ENCODE results near the gene TMEM9. TPM values are rescaled to one million over a fixed set of nuclear protein-coding genes. Genes with fewer than 3 reads are reported as not detected.

Gene TMEM9
- total RNA-seq, 3 donors from 2014 or later (not counting 1 experiment from before 2014, with no cell fraction given), result 16.2 to 18.1 (median 16.9) TPM

DNA sequence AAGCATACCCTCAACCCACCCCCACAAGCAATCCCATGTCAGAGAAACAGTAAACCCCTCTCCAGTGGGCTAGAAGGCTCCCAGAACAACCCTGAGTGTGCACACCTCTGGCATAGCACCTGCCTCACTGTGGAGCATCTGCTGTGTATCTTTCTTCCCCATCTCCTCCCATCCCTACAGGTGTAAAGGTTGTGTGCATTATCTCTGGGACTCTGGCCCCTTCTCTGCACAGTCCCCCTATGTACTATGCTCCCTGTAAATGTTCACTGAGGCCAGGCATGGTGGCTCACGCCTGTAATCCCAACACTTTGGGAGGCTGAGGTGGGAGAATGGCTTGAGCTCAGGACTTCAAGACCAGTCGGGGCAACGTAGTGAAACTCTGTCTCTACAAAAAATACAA, 41.3 kb downstream of the TMEM9 start:
- no peaks in the 10 kb centered on the region for H3K9me3 ChIP-seq (ENCODE audit: control insufficient read depth, insufficient read depth, low read length)
- Mint-ChIP-seq H3K27ac (no peak overlapping the region), H3K9me3 (no peaks in the 10 kb centered on the region), H3K27me3 (ENCODE audit: low read depth in 2 of 2) (peaks cover 7 to 13% of the 10 kb centered on the region in 2 donors), H3K4me3 (peak overlapping the region; percentile 47), H3K36me3 (no peaks in the 10 kb centered on the region), H3K4me1 (peaks cover 8 to 12% of the 10 kb centered on the region in 2 donors)
- H3K4me1 ChIP-seq (ENCODE audit: control insufficient read depth, insufficient read depth, low read length), result peaks cover 9% of the 10 kb centered on the region
- H3K27me3 ChIP-seq (ENCODE audit: control insufficient read depth, insufficient read depth, low read length), result peaks cover 7% of the 10 kb centered on the region
- H3K27ac ChIP-seq (ENCODE audit: low read length), result no peak overlapping the region
- ATAC-seq (no peak), DNase-seq (no peak)
- TF ChIP-seq, protein P1, sequence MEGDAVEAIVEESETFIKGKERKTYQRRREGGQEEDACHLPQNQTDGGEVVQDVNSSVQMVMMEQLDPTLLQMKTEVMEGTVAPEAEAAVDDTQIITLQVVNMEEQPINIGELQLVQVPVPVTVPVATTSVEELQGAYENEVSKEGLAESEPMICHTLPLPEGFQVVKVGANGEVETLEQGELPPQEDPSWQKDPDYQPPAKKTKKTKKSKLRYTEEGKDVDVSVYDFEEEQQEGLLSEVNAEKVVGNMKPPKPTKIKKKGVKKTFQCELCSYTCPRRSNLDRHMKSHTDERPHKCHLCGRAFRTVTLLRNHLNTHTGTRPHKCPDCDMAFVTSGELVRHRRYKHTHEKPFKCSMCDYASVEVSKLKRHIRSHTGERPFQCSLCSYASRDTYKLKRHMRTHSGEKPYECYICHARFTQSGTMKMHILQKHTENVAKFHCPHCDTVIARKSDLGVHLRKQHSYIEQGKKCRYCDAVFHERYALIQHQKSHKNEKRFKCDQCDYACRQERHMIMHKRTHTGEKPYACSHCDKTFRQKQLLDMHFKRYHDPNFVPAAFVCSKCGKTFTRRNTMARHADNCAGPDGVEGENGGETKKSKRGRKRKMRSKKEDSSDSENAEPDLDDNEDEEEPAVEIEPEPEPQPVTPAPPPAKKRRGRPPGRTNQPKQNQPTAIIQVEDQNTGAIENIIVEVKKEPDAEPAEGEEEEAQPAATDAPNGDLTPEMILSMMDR (IDR thresholded peaks at IDR 0.05), result no peak
- 87% methylated on average over 3 of the region's 3 CpGs for WGBS (ENCODE audit: insufficient coverage)
- H3K36me3 ChIP-seq (ENCODE audit: control insufficient read depth, insufficient read depth, low read length), result no peaks in the 10 kb centered on the region
- intact Hi-C loops (cut with micrococcal nuclease), result loop anchor here (5.0 kb wide), 1 partner anchor 491 kb away; the partner anchor contains the start of gene KIF14
- no peak overlapping the region for H3K4me3 ChIP-seq (ENCODE audit: low read length)

- TF ChIP-seq, protein P1 (IDR thresholded peaks at IDR 0.05), result no peak
- Histone ChIP-seq H3K9me3 (ENCODE audit: control insufficient read depth, insufficient read depth, low read length) (no peaks in the 10 kb centered on the region), H3K27me3 (ENCODE audit: control insufficient read depth, insufficient read depth, low read length) (peaks cover 7% of the 10 kb centered on the region), H3K4me3 (ENCODE audit: low read length) (no peak within 1 kb of the TSS), H3K36me3 (ENCODE audit: control insufficient read depth, insufficient read depth, low read length) (no peaks in the 10 kb centered on the region), H3K27ac (ENCODE audit: low read length) (no peak within 1 kb of the TSS), H3K4me1 (ENCODE audit: control insufficient read depth, insufficient read depth, low read length) (peaks cover 9% of the 10 kb centered on the region)
- peaks cover under 1 to 10% of the 10 kb centered on the region in 2 donors for H3K27me3 Mint-ChIP-seq (ENCODE audit: low read depth in 2 of 2)
- no peak for ATAC-seq
- intact Hi-C loops (cut with micrococcal nuclease), result loop anchor here (5.0 kb wide), 1 partner anchor 490 kb away; the partner anchor contains the start of gene KIF14
- WGBS (ENCODE audit: insufficient coverage), result 94% methylated on average over 8 of the region's 9 CpGs
- peak within 1 kb of the TSS; percentile 47 for H3K4me3 Mint-ChIP-seq
- no peak for DNase-seq
- H3K4me1 Mint-ChIP-seq, result peaks cover 8 to 12% of the 10 kb centered on the region in 2 donors
- H3K27ac Mint-ChIP-seq, result no peak within 1 kb of the TSS
- no peaks in the 10 kb centered on the region for H3K36me3 Mint-ChIP-seq
- H3K9me3 Mint-ChIP-seq, result no peaks in the 10 kb centered on the region
Measured at GRCh38 chr1:201112173-201112731, 42.0 kb downstream of the TMEM9 start, which contains the start of gene CACNA1S. TSS of gene CACNA1S (minus strand) at chr1:201112426. CDS start at chr1:201112339, 87 bp downstream.

- no peak overlapping the region for H3K4me3 Mint-ChIP-seq
- no peak for ATAC-seq
- Histone ChIP-seq H3K9me3 (ENCODE audit: control insufficient read depth, insufficient read depth, low read length) (no peaks in the 10 kb centered on the region), H3K27ac (ENCODE audit: low read length) (no peak overlapping the region), H3K36me3 (ENCODE audit: control insufficient read depth, insufficient read depth, low read length) (no peaks in the 10 kb centered on the region), H3K4me1 (ENCODE audit: control insufficient read depth, insufficient read depth, low read length) (peaks cover 9% of the 10 kb centered on the region), H3K27me3 (ENCODE audit: control insufficient read depth, insufficient read depth, low read length) (peaks cover 7% of the 10 kb centered on the region), H3K4me3 (ENCODE audit: low read length) (no peak overlapping the region)
- peaks cover 8 to 12% of the 10 kb centered on the region in 2 donors for H3K4me1 Mint-ChIP-seq
- no peaks in the 10 kb centered on the region for H3K9me3 Mint-ChIP-seq
- peaks cover 0 to 10% of the 10 kb centered on the region in 2 donors for H3K27me3 Mint-ChIP-seq (ENCODE audit: low read depth in 2 of 2)
- no peak for DNase-seq
- intact Hi-C loops (cut with micrococcal nuclease), result loop anchor here (5.0 kb wide), 1 partner anchor 489 kb away; the partner anchor contains the start of gene KIF14
- no peaks in the 10 kb centered on the region for H3K36me3 Mint-ChIP-seq
- no peak overlapping the region for H3K27ac Mint-ChIP-seq
- TF ChIP-seq, protein P1 (IDR thresholded peaks at IDR 0.05), result no peak
- 72% methylated on average over 3 of the region's 3 CpGs for WGBS (ENCODE audit: insufficient coverage)
Measured at GRCh38 chr1:201111672-201112071, 42.6 kb downstream of the TMEM9 start.

All from natural killer cell (primary cell).